CD14-positive monocyte (primary cell): ENCODE data around the gene MECP2. TPM values are rescaled to one million over a fixed set of nuclear protein-coding genes. Genes with fewer than 3 reads are reported as not detected.

Source experiments
- DNase-seq, 3 donors: peaks; one replicate each; pipeline ENCODE4 v3.0.0-alpha.2; 2011 to 2022
- H2AFZ ChIP-seq: 2 replicates; pipeline ENCODE4 v1.6.0; 2012; ENCODE audit warnings: mild to moderate bottlenecking, low read depth, low read length, inconsistent platforms; ENCODE audit not compliant: insufficient read depth, poor library complexity, severe bottlenecking
- H3K27ac ChIP-seq, 2 donors: 1 replicate in 1 of 2; 2 replicates in 1 of 2; pipeline ENCODE4 v1.5.1; 2012 to 2013; ENCODE audit warnings: low read length in 2 of 2, control low read depth in 1 of 2, inconsistent platforms in 1 of 2, low read depth in 1 of 2, mild to moderate bottlenecking in 1 of 2
- H3K27me3 ChIP-seq, 2 donors: one replicate each; pipeline versions ENCODE4 v1.6.0 to v1.6.1; 2011 to 2013; ENCODE audit warnings: low read length in 2 of 2; ENCODE audit not compliant: control insufficient read depth in 2 of 2, insufficient read depth in 2 of 2
- H3K36me3 ChIP-seq, 2 donors: replicated peaks in 1 of 2; 1 replicate in 1 of 2; 2 replicates in 1 of 2; pipeline versions ENCODE4 v1.5.1 to v1.6.1; 2012 to 2013; ENCODE audit warnings: low read length in 2 of 2, control low read depth in 1 of 2, inconsistent platforms in 1 of 2, mild to moderate bottlenecking in 1 of 2; ENCODE audit not compliant: insufficient read depth in 2 of 2, control insufficient read depth in 1 of 2
- H3K4me1 ChIP-seq, 2 donors: 1 replicate in 1 of 2; 2 replicates in 1 of 2; pipeline versions ENCODE4 v1.5.1 to v1.6.1; 2012 to 2013; ENCODE audit warnings: low read length in 2 of 2, control low read depth in 1 of 2, inconsistent platforms in 1 of 2, mild to moderate bottlenecking in 1 of 2, moderate library complexity in 1 of 2; ENCODE audit not compliant: insufficient read depth in 2 of 2, control insufficient read depth in 1 of 2
- H3K4me2 ChIP-seq: replicated peaks from 2 replicates; pipeline ENCODE3; 2012; ENCODE audit warnings: low read length, moderate library complexity, mild to moderate bottlenecking; ENCODE audit not compliant: poor library complexity, severe bottlenecking; ENCODE audit errors: extremely low read depth
- H3K4me3 ChIP-seq, 3 experiments: fragments of 200-600 bp in 1 of 3; sonication (generic) in 1 of 3; replicated peaks in 1 of 3; 1 replicate in 2 of 3; 2 replicates in 1 of 3; pipeline ENCODE4 v1.5.1; 2011 to 2013; ENCODE audit warnings: low read length in 3 of 3, mild to moderate bottlenecking in 3 of 3, control low read depth in 2 of 3, low read depth in 2 of 3, inconsistent platforms in 1 of 3, moderate library complexity in 1 of 3
- H3K79me2 ChIP-seq: 2 replicates; pipeline ENCODE4 v1.6.0; 2012; ENCODE audit warnings: mild to moderate bottlenecking, control low read depth, inconsistent platforms, low read length, moderate library complexity; ENCODE audit not compliant: insufficient read depth
- H3K9ac ChIP-seq: 2 replicates; pipeline ENCODE4 v1.6.0; 2017; ENCODE audit warnings: low read length, mild to moderate bottlenecking; ENCODE audit not compliant: insufficient read depth, poor library complexity, severe bottlenecking
- H3K9me3 ChIP-seq, 2 donors: replicated peaks in 1 of 2; 1 replicate in 1 of 2; 2 replicates in 1 of 2; pipeline versions ENCODE4 v1.5.1 to v1.6.1; 2012 to 2013; ENCODE audit warnings: low read length in 2 of 2, control low read depth in 1 of 2; ENCODE audit not compliant: control insufficient read depth in 1 of 2, insufficient read depth in 1 of 2
- H4K20me1 ChIP-seq: 2 replicates; pipeline ENCODE4 v1.6.0; 2012; ENCODE audit warnings: mild to moderate bottlenecking, low read length, control low read depth, moderate library complexity; ENCODE audit not compliant: insufficient read depth
- H3K27ac Mint-ChIP-seq, 7 donors: one replicate each; pipeline ENCODE4 v1.8.0; 2020; ENCODE audit warnings: mild to moderate bottlenecking in 7 of 7, mixed read lengths in 7 of 7, moderate library complexity in 6 of 7, inconsistent platforms in 2 of 7
- H3K27me3 Mint-ChIP-seq, 3 donors: one replicate each; pipeline ENCODE4 v1.8.0; 2021 to 2022; ENCODE audit warnings: low read depth in 3 of 3, mild to moderate bottlenecking in 3 of 3, mixed read lengths in 3 of 3, moderate library complexity in 3 of 3, inconsistent platforms in 1 of 3
- H3K36me3 Mint-ChIP-seq, 2 donors: one replicate each; pipeline ENCODE4 v1.8.0; 2020; ENCODE audit warnings: mixed read lengths in 2 of 2, inconsistent platforms in 1 of 2, mild to moderate bottlenecking in 1 of 2
- H3K4me1 Mint-ChIP-seq: one replicate; pipeline ENCODE4 v1.8.0; 2020; ENCODE audit warnings: mild to moderate bottlenecking, mixed read lengths
- H3K4me3 Mint-ChIP-seq, 2 donors: one replicate each; pipeline ENCODE4 v1.8.0; 2020; ENCODE audit warnings: mild to moderate bottlenecking in 2 of 2, mixed read lengths in 2 of 2, moderate library complexity in 1 of 2
- H3K9me3 Mint-ChIP-seq, 7 donors: one replicate each; pipeline ENCODE4 v1.8.0; 2020 to 2022; ENCODE audit warnings: mixed read lengths in 7 of 7, mild to moderate bottlenecking in 6 of 7, moderate library complexity in 6 of 7, inconsistent platforms in 2 of 7
- WGBS: methylation state at CpG from one replicate; pipeline ENCODE4 v1.1.5; 2013; ENCODE audit warnings: missing lambda C conversion rate; ENCODE audit not compliant: insufficient coverage; 5-methylcytosine and 5-hydroxymethylcytosine counted together
- intact Hi-C, 2 donors: fragments of 100-400 bp; cut with micrococcal nuclease; formaldehyde crosslinking; loops; one replicate each; pipeline versions ENCODE4 v1.15.0 to v1.15.1; 2023
- polyA plus RNA-seq, 3 donors: library from polyadenylated mRNA; depleted of rRNA in 1 of 3; unstranded in 2 of 3; stranded (reverse) in 1 of 3; fragments of 300-500 nt in 2 of 3; fragments of >200 nt in 1 of 3; fragmentation: Illumina TruSeq in 2 of 3; gene quantifications; 1 replicate in 2 of 3; 2 replicates in 1 of 3; pipeline ENCODE4 v1.2.3, GENCODE V29; 2012 to 2021
- TF ChIP-seq, protein P1 (sequence below): fragments of 200-600 bp; IDR thresholded peaks from one replicate; pipeline ENCODE4 v1.8.0; 2022; ENCODE audit warnings: antibody characterized with exemption, mild to moderate bottlenecking

MECP2 gene
- polyA plus RNA-seq, 3 donors, result 5.2 to 21.2 (median 9.6) TPM

DNA sequence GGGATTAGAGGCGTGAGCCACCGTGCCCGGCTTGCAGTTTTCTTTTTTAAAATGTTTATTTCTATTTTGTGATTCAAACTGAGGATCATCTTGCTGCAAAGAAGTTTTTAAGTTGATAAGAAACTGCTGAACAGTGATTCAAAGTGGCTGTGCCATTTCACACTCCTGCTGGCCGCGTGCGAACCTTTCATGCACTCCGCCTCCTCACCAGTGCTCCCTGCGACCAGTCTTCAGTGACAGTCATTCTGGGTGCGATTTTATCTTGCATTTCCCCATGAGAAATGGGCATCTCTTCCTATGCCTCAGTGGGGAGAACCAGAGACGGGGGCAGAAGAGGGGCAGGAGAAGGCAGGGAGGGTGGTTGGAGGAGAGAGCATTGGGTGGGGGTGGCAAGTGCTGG, 103.5 kb downstream of the MECP2 start:
- H4K20me1 ChIP-seq, result no peaks in the 10 kb centered on the region
- H3K36me3 ChIP-seq, result no peaks in the 10 kb centered on the region
- no peak for DNase-seq
- intact Hi-C loops, result no loop called here
- H3K9me3 ChIP-seq, result peaks cover 0 to 6% of the 10 kb centered on the region in 2 donors
- H3K27me3 ChIP-seq, result peaks cover 0 to 13% of the 10 kb centered on the region in 2 donors
- Mint-ChIP-seq H3K4me1 (peaks cover 8% of the 10 kb centered on the region), H3K27me3 (peaks cover 0 to 65% (median 0%) of the 10 kb centered on the region in 3 donors), H3K4me3 (no peak overlapping the region), H3K9me3 (peaks cover 0 to 14% (median 4%) of the 10 kb centered on the region in 7 donors), H3K36me3 (no peaks in the 10 kb centered on the region), H3K27ac (no peak overlapping the region)
- TF ChIP-seq, protein P1, sequence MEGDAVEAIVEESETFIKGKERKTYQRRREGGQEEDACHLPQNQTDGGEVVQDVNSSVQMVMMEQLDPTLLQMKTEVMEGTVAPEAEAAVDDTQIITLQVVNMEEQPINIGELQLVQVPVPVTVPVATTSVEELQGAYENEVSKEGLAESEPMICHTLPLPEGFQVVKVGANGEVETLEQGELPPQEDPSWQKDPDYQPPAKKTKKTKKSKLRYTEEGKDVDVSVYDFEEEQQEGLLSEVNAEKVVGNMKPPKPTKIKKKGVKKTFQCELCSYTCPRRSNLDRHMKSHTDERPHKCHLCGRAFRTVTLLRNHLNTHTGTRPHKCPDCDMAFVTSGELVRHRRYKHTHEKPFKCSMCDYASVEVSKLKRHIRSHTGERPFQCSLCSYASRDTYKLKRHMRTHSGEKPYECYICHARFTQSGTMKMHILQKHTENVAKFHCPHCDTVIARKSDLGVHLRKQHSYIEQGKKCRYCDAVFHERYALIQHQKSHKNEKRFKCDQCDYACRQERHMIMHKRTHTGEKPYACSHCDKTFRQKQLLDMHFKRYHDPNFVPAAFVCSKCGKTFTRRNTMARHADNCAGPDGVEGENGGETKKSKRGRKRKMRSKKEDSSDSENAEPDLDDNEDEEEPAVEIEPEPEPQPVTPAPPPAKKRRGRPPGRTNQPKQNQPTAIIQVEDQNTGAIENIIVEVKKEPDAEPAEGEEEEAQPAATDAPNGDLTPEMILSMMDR, result no peak
- H2AFZ ChIP-seq, result no peak overlapping the region
- no peak overlapping the region for H3K4me3 ChIP-seq
- H3K27ac ChIP-seq, result no peak overlapping the region
- peaks cover 12 to 13% of the 10 kb centered on the region in 2 donors for H3K4me1 ChIP-seq
- no peaks in the 10 kb centered on the region for H3K79me2 ChIP-seq
- no peak overlapping the region for H3K9ac ChIP-seq
- H3K4me2 ChIP-seq, result no peak overlapping the region
- 100% methylated on average over 1 of the region's 10 CpGs for WGBS

DNA sequence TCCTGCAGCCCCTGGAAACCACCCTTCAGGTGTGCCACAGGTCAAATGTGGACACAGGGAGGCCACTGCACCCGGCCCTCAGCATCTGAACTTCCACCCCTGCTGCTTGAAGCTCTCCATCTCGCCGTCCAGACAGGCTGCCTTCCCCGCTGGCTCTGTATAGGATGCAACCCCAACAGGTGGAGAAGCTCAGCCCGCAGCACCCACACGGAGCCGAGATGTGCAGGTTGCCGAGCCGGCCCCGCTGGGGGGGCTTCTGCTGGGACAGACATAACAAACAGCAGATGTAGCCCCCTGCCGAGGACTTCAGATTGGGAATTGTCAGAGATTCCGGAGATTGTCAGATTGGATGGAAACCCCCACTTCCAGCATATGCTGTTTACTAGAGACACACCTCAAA, 104.4 kb downstream of the MECP2 start:
- no peaks in the 10 kb centered on the region for H4K20me1 ChIP-seq
- no peak overlapping the region for H2AFZ ChIP-seq

More for the DNA sequence above, 104.4 kb downstream of the MECP2 start:
- Mint-ChIP-seq H3K36me3 (no peaks in the 10 kb centered on the region), H3K27ac (no peak overlapping the region), H3K27me3 (peaks cover 0 to 61% (median 0%) of the 10 kb centered on the region in 3 donors), H3K4me1 (peaks cover 8% of the 10 kb centered on the region), H3K4me3 (no peak overlapping the region), H3K9me3 (peaks cover 0 to 14% (median 4%) of the 10 kb centered on the region in 7 donors)
- no peak overlapping the region for H3K9ac ChIP-seq
- no peak for DNase-seq
- peaks cover 0 to 6% of the 10 kb centered on the region in 2 donors for H3K9me3 ChIP-seq
- H3K36me3 ChIP-seq, result no peaks in the 10 kb centered on the region
- no peak overlapping the region for H3K4me3 ChIP-seq
- no CpG with 5 or more reads among the region's 12 CpGs for WGBS
- H3K27me3 ChIP-seq, result peaks cover 0 to 13% of the 10 kb centered on the region in 2 donors
- no peak overlapping the region for H3K4me2 ChIP-seq
- intact Hi-C loops, result no loop called here
- peaks cover 12 to 13% of the 10 kb centered on the region in 2 donors for H3K4me1 ChIP-seq
- TF ChIP-seq, protein P1, result no peak
- H3K79me2 ChIP-seq, result no peaks in the 10 kb centered on the region
- H3K27ac ChIP-seq, result no peak overlapping the region
